Activated CD8-positive, alpha-beta memory T cell treated with anti-CD3 and anti-CD28 coated beads, Interleukin-2, amount 10 ng/mL, durations not matched to agents 7 days and 5 days (primary cell): ENCODE results near the gene PTPN9. TPM values are rescaled to one million over a fixed set of nuclear protein-coding genes. Genes with fewer than 3 reads are reported as not detected.

Source experiments
- total RNA-seq, 2 experiments: library from RNA; stranded (reverse); gene quantifications; one replicate each; pipeline ENCODE4 v1.2.3, GENCODE V29; 2021

The PTPN9 gene
- total RNA-seq, 2 experiments from 2014 or later: 34.0 to 41.9 TPM

Other genes with a start within 250 kb of the PTPN9 start
- 10 to 100 TPM; 76.6 to 80.7 TPM for gene COMMD4, start 243.3 kb downstream of the PTPN9 start, total RNA-seq
- 1 to 10 TPM; 1.0 to 1.9 TPM for gene NEIL1, start 232.3 kb downstream of the PTPN9 start, total RNA-seq
- gene MAN2C1, start 210.7 kb downstream of the PTPN9 start, total RNA-seq: 100 to 1,000 TPM; 143 to 170 TPM
- gene SIN3A, start 127.6 kb downstream of the PTPN9 start, total RNA-seq: 100 to 1,000 TPM; 100 to 111 TPM
- gene SNUPN, start 46.4 kb upstream of the PTPN9 start, total RNA-seq: 10 to 100 TPM; 25.8 to 27.3 TPM
- gene IMP3, start 60.9 kb upstream of the PTPN9 start, total RNA-seq: 100 to 1,000 TPM in 1 of 2 experiments, 10 to 100 TPM in 1; 84.0 to 109 TPM
- 1 to 10 TPM; 1.4 to 3.5 TPM for gene SNX33, start 68.6 kb upstream of the PTPN9 start, total RNA-seq
- gene CSPG4, start 133.5 kb upstream of the PTPN9 start, total RNA-seq: under 1 TPM in 1 of 2 experiments, not detected in 1; 0.07 TPM